Cortex of kidney (tissue), 1 donor: ENCODE results near the gene CDX1.

ENCODE experiments used
- DNase-seq: peaks from one replicate; lab custom pipeline; 2025; lab: John Stamatoyannopoulos, UW

The CDX1 gene

DNA sequence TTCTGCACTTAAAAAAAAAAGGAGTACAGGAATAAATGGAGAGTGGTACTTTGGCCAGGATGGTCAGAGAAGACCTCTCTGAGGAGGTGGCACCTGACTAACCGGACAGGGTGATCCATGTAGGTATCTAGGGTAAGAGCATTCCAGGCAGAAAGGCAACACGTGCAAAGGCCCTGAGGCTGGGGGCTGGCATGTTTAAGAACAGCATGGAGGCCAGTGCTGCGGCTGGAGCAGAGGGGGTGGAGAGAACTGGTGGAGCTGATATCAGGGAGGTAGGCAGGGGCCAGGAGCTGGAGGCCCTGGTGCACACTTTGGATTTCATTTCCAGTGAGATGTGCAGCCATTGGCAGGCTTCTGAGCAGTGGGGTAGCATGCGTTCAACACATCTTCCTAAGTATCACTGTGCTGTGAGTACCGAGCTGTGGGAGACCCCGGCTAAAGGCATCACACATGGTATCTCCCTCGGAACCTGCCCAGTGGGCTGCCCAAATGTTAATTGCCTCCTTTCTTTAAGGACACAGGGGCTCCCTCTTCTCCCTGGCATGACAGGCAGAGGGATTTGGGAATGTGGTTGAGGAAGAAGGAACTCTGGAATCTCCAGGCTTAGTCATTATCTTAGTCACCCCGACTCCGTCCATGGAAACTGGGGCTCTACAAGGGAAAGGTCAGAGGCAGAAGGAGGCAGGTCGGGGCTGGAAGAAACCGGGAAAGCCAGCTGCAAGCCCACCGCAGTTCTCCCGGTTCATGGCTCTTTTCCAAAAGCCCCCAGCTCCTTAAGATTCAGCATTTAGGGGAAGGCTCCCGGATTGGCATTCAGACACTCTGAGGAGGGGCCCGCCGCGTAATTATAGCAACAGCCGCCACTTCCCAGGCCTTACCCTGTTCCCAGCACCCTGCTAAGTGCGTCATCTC is 41.9 kb downstream of the CDX1 start:
- no peak for DNase-seq

DNA sequence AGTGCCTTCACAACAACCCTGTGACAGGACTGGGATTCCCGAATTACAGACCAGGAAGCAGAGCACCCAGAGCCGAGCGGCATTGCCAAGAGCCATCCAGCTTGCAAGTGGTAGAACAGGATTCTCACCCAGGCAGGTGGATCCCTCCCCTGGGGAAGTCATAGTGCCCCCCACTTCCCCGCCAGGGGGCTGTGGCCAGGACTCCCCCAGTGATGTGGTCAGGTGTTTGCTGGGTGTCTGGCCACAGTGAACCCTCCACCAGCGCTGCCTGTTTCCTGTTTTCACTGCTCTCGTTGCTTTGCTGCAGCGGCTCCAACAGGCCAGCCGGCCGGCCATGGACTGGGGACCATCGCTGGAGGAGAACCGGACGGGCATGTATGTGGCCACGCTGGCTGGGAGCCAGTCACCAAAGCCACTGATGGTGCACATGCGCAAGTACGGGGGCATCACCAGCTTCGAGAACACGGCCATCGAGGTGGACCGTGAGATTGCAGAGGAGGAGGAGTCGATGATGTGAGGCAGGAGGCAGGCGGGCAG is 42.6 kb downstream of the CDX1 start:
- no peak for DNase-seq

DNA sequence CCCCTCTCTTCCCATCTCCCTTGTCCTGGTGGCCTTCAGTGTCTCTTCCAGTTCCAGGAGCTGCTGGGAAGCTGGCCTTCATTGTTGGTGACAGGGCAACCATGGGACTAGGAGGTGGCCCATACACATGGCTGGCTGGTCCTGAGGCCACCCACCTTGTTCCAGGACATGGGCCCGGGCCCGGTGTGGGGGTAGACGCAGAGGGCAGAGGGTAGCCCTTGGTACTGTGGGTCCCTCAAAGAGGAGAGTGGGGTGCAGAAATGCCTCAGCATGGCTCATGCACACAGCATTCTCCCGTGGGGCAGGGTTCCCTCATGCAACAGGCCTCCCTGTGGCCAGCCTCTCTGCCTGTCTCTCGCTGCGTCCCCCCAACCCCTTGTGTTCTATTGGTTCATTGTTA is 44.1 kb downstream of the CDX1 start:
- no peak for DNase-seq

DNA sequence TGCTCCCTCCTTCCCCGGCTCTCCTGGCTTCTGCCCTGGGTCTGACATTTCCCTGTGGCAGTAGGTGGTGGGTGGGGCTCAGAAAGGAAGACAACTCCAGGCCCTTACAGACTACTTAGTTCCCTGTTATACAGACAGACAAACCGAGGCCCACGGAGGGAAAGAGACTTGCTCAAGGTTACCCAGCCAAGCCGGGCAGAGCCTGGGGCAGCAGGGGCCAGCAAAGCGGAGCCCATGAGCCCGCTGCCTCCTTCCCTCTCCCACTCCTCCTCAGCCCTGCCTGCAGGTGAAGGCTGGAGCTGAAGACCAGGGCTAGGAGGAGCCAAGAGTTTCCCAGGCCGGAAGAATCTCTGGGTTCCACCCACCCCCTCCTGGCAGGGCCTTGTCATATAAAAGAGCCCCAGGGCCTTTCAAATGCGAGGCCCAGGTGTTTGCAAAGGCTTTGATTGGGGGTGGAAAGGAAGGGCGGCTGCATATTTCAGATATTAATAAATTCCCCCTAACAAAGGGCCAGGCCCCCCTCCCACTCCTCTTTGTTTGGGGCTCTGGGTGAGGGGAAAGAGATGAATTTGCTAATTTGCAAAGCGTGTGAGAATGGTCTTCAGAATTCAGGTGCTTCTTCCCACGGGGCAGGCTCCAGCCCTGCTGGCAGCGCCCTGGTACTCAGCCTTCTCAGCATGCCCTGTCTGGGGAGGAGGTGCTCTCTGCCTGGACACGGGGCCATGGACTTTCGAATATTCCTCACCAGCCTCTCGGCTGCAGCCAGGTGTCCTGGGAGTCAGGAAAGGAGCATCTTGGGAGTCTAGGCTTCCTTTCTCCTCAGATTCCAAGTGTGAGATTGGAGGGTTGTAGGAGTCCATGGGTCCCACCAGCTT is 44.8 kb downstream of the CDX1 start:
- DNase-seq, result no peak

DNA sequence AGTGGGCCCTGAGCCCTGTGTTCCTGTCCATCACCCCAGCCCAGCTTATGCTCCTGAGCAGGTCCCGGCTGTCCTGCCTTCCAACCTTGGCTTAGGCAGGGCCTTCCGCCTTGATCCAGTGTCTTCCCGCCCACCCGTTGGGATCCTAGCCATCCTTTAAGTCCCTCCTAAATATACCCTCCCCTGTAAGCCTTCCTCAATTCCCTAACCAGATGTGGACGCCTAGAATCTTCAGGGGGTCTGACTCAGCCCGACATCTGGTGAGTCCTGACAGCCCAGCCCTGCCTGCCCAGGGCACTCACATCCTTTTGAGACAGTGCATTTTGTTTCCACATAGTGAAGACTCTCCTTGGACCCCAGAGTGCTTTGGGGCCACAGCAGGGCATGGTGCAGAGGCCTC is 47.0 kb downstream of the CDX1 start:
- no peak for DNase-seq

DNA sequence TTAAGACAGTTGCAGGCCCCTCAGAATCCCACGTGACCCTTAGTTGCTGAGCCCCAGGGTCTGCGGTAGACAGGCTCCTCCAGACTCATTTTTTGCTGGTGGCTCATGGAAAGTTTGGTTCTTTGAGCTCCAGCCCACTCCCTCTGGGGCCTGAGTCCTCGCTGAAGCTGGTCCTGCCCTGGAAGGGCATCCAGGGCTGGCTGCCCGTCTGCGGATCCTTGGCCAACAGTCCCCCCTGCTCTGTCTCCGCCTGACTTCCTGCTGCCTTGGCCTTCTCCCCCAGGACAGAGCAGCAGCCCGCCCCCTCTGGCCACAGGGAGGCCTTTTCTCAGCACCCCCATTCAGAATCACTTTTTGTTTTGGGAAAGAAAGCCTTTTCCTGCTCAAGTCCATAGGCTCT is 47.7 kb downstream of the CDX1 start:
- no peak for DNase-seq

DNA sequence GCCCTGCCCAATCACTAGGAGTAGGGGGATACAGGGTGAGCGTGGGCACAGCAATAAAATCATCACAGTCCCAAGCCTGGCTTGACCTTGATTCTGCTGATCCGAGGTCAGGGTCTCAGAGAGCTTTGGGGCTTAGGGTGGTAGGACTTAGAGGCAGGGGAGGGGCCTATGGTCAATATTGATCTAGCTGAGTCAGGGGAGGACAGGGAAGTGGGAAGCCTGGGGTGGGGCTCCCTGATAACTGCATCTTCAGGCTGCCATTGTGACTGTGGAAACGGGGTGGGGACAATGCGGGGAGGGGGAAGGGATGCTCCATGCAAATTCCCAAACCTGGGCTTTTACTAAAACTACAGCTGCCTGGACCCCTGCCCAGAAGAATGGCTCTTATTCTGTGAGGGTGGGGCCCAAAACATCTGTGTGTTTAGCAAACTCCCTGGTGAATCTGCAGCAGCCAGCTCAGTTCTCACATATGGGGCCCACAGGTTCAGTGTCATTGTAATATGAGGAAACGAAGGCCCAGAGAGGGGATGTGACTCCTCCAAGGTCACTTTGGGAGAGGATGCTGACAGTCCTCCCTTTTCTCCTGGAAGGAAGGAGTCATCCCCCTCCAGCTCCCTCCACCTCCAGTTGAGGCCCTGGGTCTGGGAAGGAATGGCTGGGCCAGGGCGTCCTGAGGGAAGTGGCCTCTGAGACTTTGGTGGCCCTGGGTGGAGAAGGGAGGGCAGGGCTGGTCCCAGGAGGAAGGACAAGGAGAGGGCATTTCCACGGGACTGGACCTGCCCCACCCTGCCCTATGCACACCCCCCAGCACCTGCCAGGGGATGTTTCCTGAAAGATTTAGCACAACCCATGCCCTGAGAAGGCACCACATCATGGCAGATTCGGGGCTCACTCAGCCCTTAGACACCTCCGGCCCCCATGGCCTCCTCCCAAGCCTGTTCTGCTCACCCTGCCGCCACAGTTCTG is 49.7 kb downstream of the CDX1 start:
- DNase-seq, result no peak

DNA sequence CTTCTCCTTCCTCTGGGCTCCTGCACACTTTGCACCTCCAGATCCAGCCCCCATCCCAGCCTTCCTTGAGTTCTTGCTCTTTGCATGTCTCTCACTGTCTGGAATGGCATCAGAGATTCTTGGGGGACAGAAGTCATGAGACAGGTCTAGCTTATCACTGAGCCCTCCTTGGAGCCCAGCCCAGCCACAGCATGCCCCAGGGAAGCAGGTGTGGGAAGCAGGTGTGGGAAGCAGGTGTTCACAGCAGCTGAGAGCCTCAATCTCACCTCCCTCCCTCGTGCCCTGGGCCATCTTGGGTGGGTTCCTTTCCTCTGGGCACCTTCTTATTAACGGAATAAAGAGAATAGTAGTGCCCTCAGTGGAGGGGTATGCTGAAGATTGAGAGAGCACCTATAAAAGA is 50.5 kb downstream of the CDX1 start:
- DNase-seq, result no peak

DNA sequence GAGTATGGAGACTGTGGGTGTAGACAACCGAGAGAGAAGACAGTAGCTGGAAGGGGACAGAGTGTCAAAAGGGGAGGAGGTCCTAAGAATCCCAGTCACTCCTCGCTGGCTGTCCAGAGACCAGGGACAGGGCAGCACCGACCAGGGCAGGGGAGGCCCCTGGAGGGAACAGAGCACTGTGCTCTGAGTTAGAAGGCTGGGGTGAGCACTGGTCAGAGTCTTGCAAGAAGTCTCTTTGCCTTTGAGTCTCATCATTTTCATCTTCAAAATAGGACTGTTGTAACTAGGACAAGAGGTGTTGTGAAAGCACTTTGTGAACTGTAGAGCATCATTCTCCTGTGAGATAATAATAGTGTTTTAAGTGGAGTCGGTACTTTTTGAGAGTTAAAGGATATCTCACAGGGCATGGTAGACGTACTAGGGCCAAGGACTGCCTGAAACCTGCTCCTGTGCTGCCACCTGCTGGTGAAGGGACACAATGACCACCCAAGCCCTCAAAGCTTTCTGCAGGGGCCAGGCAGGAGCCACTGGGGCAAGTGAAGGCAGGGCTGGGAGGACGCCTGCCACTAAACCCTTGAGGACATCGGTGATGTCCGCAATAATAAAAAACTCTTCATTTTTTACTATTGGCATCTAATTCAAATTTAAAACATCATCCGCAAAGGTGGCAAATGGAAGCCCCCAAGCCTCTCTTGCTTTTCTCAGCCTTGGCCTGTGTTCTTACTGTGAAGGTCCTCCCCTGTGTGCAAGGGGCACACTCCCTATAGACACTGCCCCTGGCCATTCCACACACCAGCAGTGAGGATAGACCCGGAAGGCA is 51.5 kb downstream of the CDX1 start:
- no peak for DNase-seq

DNA sequence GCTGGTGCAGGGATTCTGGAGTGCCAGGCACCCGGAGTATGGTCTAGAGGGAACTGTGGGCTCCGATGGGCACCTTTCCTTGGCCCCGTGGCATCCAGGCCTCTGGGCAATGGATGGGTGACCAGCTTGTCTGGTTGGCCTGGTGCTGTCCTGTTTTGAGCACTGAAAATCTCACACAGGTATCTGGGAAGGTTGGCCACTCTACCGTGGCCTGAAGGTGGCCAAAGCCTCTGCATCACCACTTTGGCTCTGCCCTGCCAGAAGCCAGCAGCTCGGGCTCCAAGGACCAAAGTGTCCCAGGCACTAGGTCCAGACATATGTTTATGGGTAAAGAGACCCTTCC is 52.1 kb downstream of the CDX1 start:
- DNase-seq, result no peak

DNA sequence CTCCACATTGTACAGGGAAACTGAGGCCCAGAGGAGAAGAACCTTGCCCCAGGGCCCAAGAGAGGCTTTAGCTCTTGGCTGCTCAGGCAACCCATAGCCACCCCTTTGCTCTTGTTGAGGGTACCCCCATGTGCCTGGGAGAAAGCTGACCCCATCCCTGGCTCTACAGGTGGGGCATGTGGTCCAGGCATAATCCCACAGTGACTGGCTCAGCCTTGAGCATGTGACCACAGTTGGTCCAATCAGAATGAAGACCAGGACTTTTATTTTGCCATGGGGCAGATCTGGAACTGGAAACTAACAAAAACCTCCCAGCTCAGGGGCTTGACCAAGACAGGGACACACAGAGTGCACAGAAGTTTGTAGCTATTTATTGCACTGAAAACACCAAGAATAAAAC is 52.6 kb downstream of the CDX1 start:
- no peak for DNase-seq

DNA sequence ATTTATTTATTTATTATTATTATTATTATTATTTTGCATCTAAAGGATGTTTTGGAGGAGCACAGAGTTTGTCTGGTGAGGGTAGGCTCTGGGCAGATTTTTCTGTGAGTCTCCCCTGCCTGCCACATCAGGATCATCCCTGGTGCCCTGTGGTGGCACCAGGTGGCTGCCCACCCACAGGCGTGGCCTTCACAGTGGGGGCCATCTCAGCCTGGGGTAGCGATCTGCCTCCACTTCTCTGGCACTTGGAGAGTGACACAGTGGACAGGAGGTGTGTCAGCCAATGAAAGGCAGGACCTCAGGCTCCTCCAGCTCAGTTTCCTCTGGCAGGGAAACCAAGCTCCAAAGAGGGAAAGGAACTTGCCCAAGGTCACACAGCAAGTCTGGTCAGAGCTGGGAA is 53.3 kb downstream of the CDX1 start:
- DNase-seq, result no peak

DNA sequence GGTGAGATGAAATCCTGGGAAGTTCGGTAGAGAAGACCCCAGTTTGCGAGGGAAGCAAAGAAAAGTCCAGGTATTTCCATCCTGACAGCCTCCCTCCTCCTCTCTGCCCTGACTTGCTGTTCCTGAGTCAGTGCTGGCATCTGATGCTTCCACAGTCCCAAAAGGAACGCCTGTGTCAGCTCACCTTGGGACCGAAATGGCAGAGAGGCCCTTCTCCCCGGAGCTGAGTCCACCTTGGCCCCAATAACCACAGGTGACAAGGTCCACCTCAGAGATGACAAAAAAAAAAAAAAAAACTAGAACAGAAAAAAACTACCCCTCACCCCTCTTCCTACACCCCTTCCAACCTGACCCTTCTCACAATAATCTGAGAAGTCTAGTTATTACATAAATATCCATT is 54.9 kb downstream of the CDX1 start:
- DNase-seq, result no peak

DNA sequence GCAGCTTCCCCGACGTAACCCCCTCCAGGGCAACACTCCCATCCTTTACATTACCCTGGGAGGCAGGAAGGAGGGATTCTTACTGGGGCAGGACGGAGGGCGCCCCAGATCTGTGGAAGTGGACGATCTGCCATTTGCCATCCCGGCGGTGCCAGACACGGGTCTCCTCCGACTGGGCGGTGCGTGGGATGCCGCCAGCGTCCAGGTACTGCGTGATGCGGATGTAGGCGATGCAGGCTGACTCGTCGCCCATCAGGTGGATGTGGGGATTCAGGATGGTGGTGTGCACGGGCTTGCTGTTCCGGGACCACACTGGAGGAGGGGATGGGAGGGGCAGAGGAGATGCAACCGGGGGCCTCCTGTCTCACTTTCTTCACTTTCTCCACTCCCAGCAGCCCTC is 56.3 kb downstream of the CDX1 start:
- no peak for DNase-seq

DNA sequence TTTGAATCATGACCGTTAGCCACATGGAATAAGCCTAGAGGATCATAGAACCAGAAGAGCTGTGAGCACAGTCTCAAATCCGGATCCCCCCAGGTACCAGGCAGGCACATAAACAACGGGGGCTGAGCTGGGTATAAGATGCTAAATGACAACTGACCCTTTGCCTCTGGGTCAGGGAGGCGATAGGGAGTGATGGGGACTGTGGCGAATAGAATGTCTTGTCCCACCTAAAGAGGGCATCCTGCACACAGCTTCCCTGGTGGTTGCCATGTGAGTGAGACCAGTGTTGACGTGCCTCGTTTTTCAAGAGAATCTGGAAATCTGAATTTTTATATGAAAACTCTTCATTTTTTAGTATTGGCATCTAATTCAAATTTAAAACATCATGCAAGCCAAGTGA is 56.9 kb downstream of the CDX1 start:
- no peak for DNase-seq

DNA sequence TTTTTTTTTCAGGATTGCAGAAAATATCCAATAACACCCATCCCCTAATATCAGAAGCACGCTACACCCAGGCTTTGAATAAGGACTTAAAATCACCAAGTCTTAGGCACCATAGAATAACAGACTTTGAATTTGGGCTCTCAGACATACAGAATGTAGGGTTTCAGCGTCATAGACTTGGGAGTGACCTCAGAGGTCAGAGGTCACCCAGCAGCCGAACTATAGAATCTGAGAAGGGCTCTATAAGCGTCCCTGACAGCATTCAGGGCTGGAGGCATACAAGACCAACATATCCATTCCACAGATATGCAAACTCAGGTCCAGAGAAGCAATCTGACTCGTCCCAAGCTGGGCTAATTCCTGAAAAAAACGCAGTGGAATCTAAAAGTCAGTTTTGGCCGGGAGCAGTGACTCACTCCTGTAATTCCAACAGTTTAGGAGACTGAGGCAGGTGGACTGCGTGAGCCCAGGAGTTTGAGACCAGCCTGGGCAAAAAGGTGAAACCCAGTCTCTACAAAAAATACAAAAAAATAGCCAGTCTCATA is 58.0 kb downstream of the CDX1 start:
- DNase-seq, result no peak

DNA sequence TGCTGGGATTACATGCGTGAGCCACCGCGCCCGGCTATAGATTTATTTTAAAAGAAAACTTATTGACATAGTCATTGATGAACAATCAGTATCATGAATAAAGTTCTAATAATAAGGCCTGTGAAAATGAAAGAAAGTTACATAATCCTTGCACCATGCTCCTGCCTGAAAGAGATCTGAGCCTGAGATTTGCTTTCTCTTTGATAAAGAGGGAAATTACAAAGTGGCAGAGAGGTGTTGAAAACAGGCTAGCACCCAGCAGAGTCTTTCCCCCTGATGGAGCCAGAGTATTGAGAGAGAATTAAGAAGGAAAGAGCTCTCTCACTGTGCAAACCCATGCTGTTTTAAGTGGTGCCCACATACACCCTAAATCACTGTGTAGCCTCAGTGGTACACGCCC is 60.5 kb downstream of the CDX1 start:
- no peak for DNase-seq

DNA sequence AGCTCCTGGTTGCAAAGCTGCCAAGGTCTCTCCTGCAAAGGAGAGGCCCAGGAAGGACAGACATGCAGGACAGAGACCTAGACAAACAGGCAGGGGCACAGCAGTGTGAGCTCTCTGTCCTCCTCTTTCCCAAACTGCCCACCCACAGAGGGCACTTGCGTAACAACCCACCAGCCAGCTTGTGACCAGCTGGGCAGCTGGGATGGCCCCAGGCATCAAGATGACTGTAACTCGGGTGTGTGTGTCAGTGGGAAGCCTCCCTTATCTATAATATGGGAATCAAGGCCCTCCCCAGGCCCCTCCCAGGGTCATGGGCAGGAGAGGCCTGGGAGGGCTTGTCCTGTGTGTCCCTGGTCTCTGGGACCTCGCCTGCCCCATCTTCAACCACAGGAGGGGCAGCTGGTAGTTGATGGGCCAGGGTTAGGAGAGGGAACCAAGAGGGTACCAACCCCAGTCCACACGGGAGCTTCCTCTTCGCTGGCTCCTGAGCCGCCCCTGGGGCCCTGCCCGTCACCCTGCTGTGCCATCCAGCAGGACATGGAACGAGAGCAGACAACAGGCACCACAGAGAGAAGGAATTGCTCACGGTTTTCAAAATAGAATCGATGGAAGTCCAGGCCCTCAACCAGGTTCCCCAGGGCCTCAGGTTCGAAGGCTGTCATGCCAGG is 61.2 kb downstream of the CDX1 start:
- DNase-seq, result no peak

DNA sequence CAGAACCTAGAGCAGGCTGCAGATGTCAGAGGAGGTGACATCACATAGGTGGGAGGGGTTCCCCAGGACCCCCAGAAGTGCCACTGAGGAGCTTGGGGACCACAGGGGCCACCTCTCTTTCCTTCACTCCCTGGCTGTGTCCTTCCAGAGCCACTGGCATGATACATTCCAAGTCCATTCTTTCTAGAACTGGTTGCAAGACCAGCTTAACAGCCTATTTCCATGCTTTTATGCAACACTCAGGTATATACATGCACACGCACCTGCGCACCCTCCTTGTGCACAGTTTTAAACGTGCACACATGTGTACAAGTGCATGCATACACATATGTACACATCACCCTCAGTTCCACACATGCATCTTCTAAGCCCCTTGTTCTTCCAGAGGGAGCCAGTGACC is 63.0 kb downstream of the CDX1 start:
- no peak for DNase-seq

DNA sequence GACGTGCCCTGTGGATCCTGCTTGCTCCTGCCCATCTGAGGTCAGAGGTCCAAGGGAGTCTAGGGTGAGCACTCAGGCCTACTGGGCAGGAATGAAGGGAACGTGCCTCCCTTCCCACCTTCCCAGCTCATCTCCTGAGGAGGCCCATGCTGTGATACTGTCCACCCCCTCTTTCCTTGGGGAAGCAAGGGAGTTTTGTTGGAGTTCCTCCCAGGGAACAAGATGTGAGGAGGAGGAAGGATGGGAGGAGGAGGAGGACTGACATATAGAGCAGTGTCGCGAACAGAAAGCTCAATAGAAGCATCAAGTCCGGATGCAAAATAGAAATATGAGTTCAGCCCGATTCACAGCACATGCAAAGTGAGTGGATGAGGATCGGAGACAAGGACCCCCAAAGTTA is 64.3 kb downstream of the CDX1 start:
- DNase-seq, result no peak
